Chondrocyte (in vitro differentiated cells): ENCODE data around the gene CREB3L1. TPM values are rescaled to one million over a fixed set of nuclear protein-coding genes. Genes with fewer than 3 reads are reported as not detected.
A peak's percentile ranks its signal among the peaks of the same experiment; 100 is the strongest.

Source experiments
- DNase-seq: peaks from one replicate; pipeline ENCODE4 v3.0.0; 2021; ENCODE audit warnings: mixed read lengths, low spot score
- H3K27ac Mint-ChIP-seq: one replicate; pipeline ENCODE4 v1.8.0; 2021; ENCODE audit warnings: mild to moderate bottlenecking, moderate library complexity, mixed read lengths; ENCODE audit not compliant: unreplicated experiment
- H3K27me3 Mint-ChIP-seq: 2 replicates; pipeline ENCODE4 v1.8.0; 2021; ENCODE audit warnings: low read depth, mixed read lengths
- H3K36me3 Mint-ChIP-seq: 2 replicates; pipeline ENCODE4 v1.8.0; 2021; ENCODE audit warnings: low read depth, mixed read lengths
- H3K4me1 Mint-ChIP-seq: 2 replicates; pipeline ENCODE4 v1.8.0; 2021; ENCODE audit warnings: low read depth, mild to moderate bottlenecking, mixed read lengths
- H3K4me3 Mint-ChIP-seq: one replicate; pipeline ENCODE4 v1.8.0; 2021; ENCODE audit warnings: mild to moderate bottlenecking, moderate library complexity, mixed read lengths; ENCODE audit not compliant: unreplicated experiment
- H3K9me3 Mint-ChIP-seq: 2 replicates; pipeline ENCODE4 v1.8.0; 2021; ENCODE audit warnings: low read depth, mixed read lengths
- CTCF ChIP-seq: fragments of 200-600 bp; sonication (generic); IDR thresholded peaks from 2 replicates; pipeline ENCODE4 v1.5.0; 2021; ENCODE audit warnings: antibody characterized with exemption, mild to moderate bottlenecking, moderate library complexity
- total RNA-seq: library from RNA; stranded (reverse); gene quantifications from 3 replicates; pipeline ENCODE4 v1.2.1, GENCODE V29; 2021

CREB3L1 gene
- total RNA-seq, 1 donor from 2014 or later = 192 TPM

GRCh38 chr11:46291441-46292150 is 14.1 kb downstream of the CREB3L1 start:
- DNase-seq = no peak
- H3K4me3 Mint-ChIP-seq = no peak overlapping the region
- TF ChIP-seq CTCF = peak; percentile 25
- H3K27me3 Mint-ChIP-seq = no peaks in the 10 kb centered on the region
- H3K9me3 Mint-ChIP-seq = no peaks in the 10 kb centered on the region
- H3K27ac Mint-ChIP-seq = peak overlapping the region; percentile 89
- H3K36me3 Mint-ChIP-seq = peaks cover 3% of the 10 kb centered on the region
- peaks cover 80% of the 10 kb centered on the region for H3K4me1 Mint-ChIP-seq

- peaks cover 84% of the 10 kb centered on the region for H3K4me1 Mint-ChIP-seq
- no peak overlapping the region for H3K4me3 Mint-ChIP-seq
- H3K27me3 Mint-ChIP-seq = no peaks in the 10 kb centered on the region
- no peak for TF ChIP-seq CTCF
- no peaks in the 10 kb centered on the region for H3K9me3 Mint-ChIP-seq
- H3K36me3 Mint-ChIP-seq = peaks cover 3% of the 10 kb centered on the region
- no peak for DNase-seq
- peak overlapping the region; percentile 96 for H3K27ac Mint-ChIP-seq
These were observed 15.6 kb downstream of the CREB3L1 start for GRCh38 chr11:46293066-46293465.

GRCh38 chr11:46293641-46294103 is 16.2 kb downstream of the CREB3L1 start:
- Mint-ChIP-seq H3K4me3 (peak overlapping the region; percentile 49), H3K4me1 (peaks cover 90% of the 10 kb centered on the region), H3K27ac (peak overlapping the region; percentile 96)

GRCh38 chr11:46294365-46295309 is 17.2 kb downstream of the CREB3L1 start:
- TF ChIP-seq CTCF = peak; percentile 28
- Mint-ChIP-seq H3K27ac (peak overlapping the region; percentile 96), H3K36me3 (peaks cover 8% of the 10 kb centered on the region), H3K27me3 (no peaks in the 10 kb centered on the region), H3K4me3 (peak overlapping the region; percentile 78), H3K4me1 (peaks cover 94% of the 10 kb centered on the region), H3K9me3 (no peaks in the 10 kb centered on the region)
- no peak for DNase-seq

More at GRCh38 chr11:46293641-46294103, 16.2 kb downstream of the CREB3L1 start:
- Mint-ChIP-seq H3K9me3 (no peaks in the 10 kb centered on the region), H3K27me3 (no peaks in the 10 kb centered on the region), H3K36me3 (peaks cover 3% of the 10 kb centered on the region)
- TF ChIP-seq CTCF = no peak
- no peak for DNase-seq

- H3K27ac Mint-ChIP-seq = peak overlapping the region; percentile 97
- H3K27me3 Mint-ChIP-seq = no peaks in the 10 kb centered on the region
- H3K9me3 Mint-ChIP-seq = no peaks in the 10 kb centered on the region
- peaks cover 10% of the 10 kb centered on the region for H3K36me3 Mint-ChIP-seq
- DNase-seq = no peak
- peak; percentile 20 for TF ChIP-seq CTCF
- peaks cover 89% of the 10 kb centered on the region for H3K4me1 Mint-ChIP-seq
- peak overlapping the region; percentile 78 for H3K4me3 Mint-ChIP-seq
These were observed 18.0 kb downstream of the CREB3L1 start for GRCh38 chr11:46295312-46296058.
